ENCODE measurements around the gene KCNMA1. TPM values are rescaled to one million over a fixed set of nuclear protein-coding genes. Genes with fewer than 3 reads are reported as not detected.

The KCNMA1 gene
- total RNA-seq, 2 experiments from 2014 or later = 0.55 to 1.5 TPM

DNA sequence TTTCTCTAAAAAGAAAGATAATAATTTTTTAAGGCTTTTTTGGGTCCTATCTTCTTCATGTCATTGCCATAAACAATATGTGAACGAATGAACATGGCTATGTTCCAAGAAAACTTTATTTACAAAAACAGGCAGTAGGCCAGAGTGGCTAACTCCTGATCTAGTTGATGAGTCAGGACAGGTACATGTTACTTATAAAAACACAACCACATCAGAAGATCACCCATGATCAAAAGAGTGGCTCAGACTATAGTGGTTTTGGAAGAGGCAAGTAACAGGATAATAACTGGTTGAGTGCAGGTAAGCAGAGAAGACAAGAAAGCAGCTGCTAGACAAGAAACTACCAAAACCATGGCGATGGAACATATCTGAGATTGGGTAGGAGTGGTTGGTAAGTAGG is 468.7 kb downstream of the KCNMA1 start:
- DNase-seq (no peak), ATAC-seq (no peak)
- Mint-ChIP-seq H3K27me3 (peaks cover 26% of the 10 kb centered on the region), H3K36me3 (no peaks in the 10 kb centered on the region), H3K27ac (no peak overlapping the region), H3K4me3 (no peak overlapping the region), H3K9me3 (ENCODE audit: low read depth) (no peaks in the 10 kb centered on the region), H3K4me1 (no peaks in the 10 kb centered on the region)
- CTCF ChIA-PET = interaction anchor here (0.8 to 1.3 kb wide), 5 partner anchors 10 to 479 kb away, joined by 3 to 4 read pairs (median 3); no protein-coding TSS in a partner anchor

DNA sequence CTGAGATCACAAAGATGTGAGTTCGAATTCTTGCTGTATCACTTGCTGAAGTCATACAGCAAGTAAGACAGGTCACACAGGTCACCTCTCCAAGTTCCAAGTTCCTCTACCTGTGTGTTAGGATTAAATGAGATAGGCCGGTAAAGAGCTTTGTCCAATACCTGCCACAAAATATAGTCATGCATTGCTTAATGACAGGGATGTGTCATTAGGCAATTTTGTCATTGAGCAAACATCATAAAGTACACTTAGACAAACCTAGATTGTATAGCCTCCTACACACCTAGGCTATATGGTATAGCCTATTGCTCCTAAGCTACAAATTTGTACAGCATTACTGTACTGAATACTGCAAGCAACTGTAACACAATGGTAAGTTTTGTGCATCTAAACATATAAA is 469.4 kb downstream of the KCNMA1 start:
- Mint-ChIP-seq H3K27ac (no peak overlapping the region), H3K9me3 (ENCODE audit: low read depth) (no peaks in the 10 kb centered on the region), H3K27me3 (peaks cover 29% of the 10 kb centered on the region), H3K4me3 (no peak overlapping the region), H3K4me1 (no peaks in the 10 kb centered on the region), H3K36me3 (no peaks in the 10 kb centered on the region)
- ATAC-seq (no peak), DNase-seq (no peak)
- CTCF ChIA-PET = interaction anchor here (0.7 to 1.3 kb wide), 5 partner anchors 9 to 479 kb away, joined by 3 to 4 read pairs (median 3); no protein-coding TSS in a partner anchor

DNA sequence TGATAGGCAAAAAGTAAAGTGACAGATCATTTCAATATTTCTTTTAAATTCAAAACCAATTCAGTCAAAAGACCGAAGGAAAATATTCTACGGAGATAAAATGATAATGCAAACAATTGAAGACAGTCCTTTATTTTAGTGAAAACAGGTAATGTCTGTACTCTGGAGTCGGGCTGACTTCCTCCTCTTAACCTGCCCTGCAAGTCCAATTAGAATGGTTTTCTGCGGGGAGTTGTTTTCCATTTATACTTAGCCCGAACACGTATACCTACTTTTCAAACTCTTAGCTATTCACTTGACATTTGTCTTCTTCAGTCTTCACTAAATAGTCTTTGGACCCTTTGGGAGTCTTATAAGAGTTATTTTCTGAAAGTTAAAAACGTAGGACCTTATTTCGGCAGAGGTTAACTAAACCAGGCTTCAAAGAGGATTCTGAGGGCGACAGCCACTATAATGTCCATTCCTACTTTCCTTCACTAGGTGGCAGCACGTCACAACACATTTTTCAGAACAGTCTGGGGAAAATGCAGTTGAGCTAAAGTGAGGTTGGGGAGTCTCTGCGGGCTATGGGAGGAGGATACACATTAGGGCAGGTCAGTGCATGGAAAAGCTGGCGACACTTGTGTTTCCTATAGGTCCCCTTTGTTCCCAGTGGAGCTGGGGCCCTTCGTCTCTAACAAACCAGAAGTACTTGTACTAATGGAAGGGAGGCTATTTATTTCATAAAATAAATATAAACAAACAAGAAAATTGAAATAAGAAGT is 472.0 kb downstream of the KCNMA1 start:
- Mint-ChIP-seq H3K36me3 (no peaks in the 10 kb centered on the region), H3K27ac (no peak overlapping the region), H3K9me3 (ENCODE audit: low read depth) (no peaks in the 10 kb centered on the region), H3K4me1 (no peaks in the 10 kb centered on the region), H3K27me3 (peaks cover 29% of the 10 kb centered on the region), H3K4me3 (no peak overlapping the region)
- DNase-seq (peak; percentile 51), ATAC-seq (no peak)
- CTCF ChIA-PET = interaction anchor here (0.7 to 3.7 kb wide), 13 partner anchors 9 to 548 kb away, joined by 3 to 31 read pairs (median 5); no protein-coding TSS in a partner anchor

DNA sequence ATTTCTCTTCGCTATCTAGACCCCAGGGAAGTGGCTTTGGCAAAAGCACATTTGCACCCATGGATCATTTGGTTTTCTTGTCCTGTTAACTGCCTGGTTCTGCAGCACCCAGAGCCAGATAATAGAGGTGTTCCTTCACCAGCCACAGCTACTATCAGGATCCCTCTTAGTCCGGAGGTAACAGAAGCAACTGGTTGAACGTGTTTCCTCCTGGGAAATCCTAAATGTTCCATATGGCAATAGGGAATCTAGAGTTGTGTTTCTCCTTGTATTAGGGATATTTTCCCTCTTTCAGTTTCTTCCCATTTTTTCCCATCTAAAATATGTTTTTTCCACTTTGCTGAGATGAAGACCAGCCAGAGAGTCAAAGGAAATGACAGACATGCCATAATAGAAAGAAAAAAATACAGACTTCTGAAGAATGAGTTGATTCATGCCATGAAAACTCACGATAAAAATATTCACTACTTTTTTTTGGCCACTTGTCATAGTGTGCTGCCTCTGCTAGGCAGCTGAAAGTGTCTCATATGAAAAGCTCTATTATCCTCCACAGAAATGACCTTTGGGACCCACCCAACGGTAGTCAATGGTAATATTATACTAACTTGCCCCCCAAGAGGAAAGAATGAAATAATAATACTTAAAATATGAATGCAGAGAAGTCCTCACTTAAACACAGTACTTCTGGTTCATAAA is 472.8 kb downstream of the KCNMA1 start:
- Mint-ChIP-seq H3K27me3 (peaks cover 29% of the 10 kb centered on the region), H3K4me3 (no peak overlapping the region), H3K27ac (no peak overlapping the region), H3K36me3 (no peaks in the 10 kb centered on the region), H3K9me3 (ENCODE audit: low read depth) (no peaks in the 10 kb centered on the region), H3K4me1 (no peaks in the 10 kb centered on the region)
- CTCF ChIA-PET = interaction anchor here (0.7 to 3.7 kb wide), 9 partner anchors 9 to 549 kb away, joined by 3 to 31 read pairs (median 4); no protein-coding TSS in a partner anchor
- DNase-seq (no peak), ATAC-seq (no peak)

DNA sequence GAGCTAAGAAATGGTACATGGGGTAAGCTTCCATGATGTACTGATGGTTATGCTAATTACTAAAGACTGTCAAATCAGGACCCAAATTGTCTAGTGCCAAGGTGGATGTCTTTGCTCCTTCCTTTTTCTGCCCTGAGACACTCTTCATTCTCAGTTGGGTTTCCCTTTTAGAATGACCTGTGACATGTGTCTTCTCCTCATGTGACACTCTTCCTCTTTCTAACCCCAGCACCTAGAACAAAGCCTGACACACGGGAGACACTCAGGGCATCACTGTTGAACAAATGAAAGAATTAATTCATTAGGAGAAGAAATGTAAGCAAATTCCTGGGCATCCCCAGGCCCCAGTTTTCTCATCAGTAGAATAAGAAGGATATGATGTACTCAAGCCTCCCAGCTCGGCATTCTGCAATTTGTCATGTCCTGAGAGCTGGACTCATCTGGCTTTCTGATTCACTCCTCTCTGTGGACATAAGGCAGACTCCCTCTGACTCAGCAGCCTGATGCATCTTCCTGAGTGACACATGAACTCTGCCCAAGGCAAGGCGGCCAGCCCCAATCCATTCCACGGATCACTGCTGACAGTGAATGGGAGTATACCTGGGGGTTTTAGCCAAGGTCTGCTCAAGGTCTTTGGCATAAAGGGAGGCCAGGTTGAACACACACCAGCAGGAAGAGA is 473.8 kb downstream of the KCNMA1 start:
- Mint-ChIP-seq H3K9me3 (ENCODE audit: low read depth) (no peaks in the 10 kb centered on the region), H3K27ac (no peak overlapping the region), H3K4me1 (no peaks in the 10 kb centered on the region), H3K27me3 (peaks cover 35% of the 10 kb centered on the region), H3K4me3 (no peak overlapping the region), H3K36me3 (no peaks in the 10 kb centered on the region)
- DNase-seq = no peak
- ATAC-seq = no peak
- CTCF ChIA-PET = interaction anchor here (0.8 to 3.7 kb wide), 5 partner anchors 10 to 550 kb away, joined by 3 to 31 read pairs (median 3); no protein-coding TSS in a partner anchor

DNA sequence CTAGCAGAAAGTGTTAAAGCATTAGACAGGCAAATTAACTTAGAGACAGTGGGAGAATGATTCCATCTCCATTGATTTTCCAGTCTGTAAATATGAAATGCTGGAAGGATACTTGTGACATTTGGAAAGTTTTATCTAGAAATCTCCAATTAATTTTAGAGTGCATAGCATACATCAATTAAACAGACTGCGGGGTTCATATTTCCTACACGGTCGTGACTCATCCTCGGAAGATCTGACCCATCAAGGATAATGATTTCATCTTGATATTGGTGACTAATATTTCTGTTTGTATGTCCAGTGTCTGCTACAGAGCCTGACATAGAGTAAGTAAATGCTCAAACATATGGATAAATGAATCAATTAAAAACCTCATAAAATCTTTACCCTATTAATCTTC is 474.9 kb downstream of the KCNMA1 start:
- DNase-seq (no peak), ATAC-seq (no peak)
- H3K4me3 Mint-ChIP-seq = no peak overlapping the region
- CTCF ChIA-PET = interaction anchor here (1.4 to 3.7 kb wide), 3 partner anchors 11 to 482 kb away, joined by 3 to 31 read pairs (median 8); no protein-coding TSS in a partner anchor
- H3K27ac Mint-ChIP-seq = no peak overlapping the region
- no peaks in the 10 kb centered on the region for H3K4me1 Mint-ChIP-seq
- peaks cover 35% of the 10 kb centered on the region for H3K27me3 Mint-ChIP-seq
- H3K36me3 Mint-ChIP-seq = no peaks in the 10 kb centered on the region
- H3K9me3 Mint-ChIP-seq (ENCODE audit: low read depth) = no peaks in the 10 kb centered on the region

DNA sequence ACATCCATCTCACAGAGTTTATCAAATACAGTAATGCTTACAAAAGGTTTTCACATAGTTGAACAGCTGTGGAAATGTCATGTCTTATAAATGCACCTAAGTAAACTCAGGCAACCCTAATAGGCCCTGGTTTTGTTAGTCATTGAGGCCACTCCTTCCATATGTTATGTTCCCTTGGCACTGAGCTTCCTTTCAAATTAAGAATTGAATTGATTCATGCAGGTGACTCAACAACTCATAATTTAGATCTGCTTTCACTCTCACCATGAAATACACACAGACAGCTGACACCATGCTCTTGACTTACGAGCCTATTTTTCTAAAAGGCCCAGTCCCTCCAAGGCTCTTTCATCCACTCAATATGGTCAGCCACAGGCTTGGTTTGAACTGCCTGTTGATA is 476.9 kb downstream of the KCNMA1 start:
- CTCF ChIA-PET = interaction anchor here (1.0 kb wide), 1 partner anchor 480 kb away, joined by 3 read pairs; no protein-coding TSS in a partner anchor
- ATAC-seq = no peak

DNA sequence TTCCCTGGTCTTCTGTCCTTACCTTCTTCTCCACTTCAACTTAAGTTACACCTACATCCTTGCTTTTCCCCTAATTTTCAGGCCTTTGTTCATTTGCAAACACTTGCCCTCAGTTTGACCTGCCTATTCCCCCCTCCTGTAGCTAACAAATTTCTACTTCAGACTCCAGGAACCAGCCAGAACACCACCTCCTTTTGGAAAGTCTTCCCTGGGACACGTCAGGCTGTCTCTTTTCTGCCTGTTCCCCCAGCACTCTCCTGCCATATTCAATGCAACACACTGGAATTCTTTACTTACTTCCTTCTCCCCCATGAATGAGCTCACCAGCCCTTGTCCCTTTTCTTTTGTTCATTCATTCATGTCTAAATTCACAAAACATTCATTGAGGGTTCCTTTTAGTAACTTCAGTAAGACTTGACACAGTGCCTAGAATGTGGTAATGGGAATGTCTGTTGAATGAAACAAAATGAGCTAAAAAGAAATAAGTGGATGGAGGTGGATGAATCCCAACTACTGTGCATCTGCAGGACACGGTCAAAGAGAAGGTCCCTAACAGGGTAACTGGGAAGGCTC is 478.0 kb downstream of the KCNMA1 start:
- no peaks in the 10 kb centered on the region for H3K4me1 Mint-ChIP-seq
- no peaks in the 10 kb centered on the region for H3K9me3 Mint-ChIP-seq (ENCODE audit: low read depth)
- DNase-seq (no peak), ATAC-seq (no peak)
- no peak overlapping the region for H3K4me3 Mint-ChIP-seq
- CTCF ChIA-PET = interaction anchor here (0.9 to 1.0 kb wide), 2 partner anchors 482 to 551 kb away, joined by 3 read pairs; no protein-coding TSS in a partner anchor
- peaks cover 21% of the 10 kb centered on the region for H3K27me3 Mint-ChIP-seq
- no peak overlapping the region for H3K27ac Mint-ChIP-seq
- H3K36me3 Mint-ChIP-seq = no peaks in the 10 kb centered on the region

More for the DNA sequence above, 476.9 kb downstream of the KCNMA1 start:
- Mint-ChIP-seq H3K27me3 (peaks cover 28% of the 10 kb centered on the region), H3K4me1 (no peaks in the 10 kb centered on the region), H3K4me3 (no peak overlapping the region), H3K36me3 (no peaks in the 10 kb centered on the region), H3K9me3 (ENCODE audit: low read depth) (no peaks in the 10 kb centered on the region), H3K27ac (no peak overlapping the region)
- DNase-seq = no peak

DNA sequence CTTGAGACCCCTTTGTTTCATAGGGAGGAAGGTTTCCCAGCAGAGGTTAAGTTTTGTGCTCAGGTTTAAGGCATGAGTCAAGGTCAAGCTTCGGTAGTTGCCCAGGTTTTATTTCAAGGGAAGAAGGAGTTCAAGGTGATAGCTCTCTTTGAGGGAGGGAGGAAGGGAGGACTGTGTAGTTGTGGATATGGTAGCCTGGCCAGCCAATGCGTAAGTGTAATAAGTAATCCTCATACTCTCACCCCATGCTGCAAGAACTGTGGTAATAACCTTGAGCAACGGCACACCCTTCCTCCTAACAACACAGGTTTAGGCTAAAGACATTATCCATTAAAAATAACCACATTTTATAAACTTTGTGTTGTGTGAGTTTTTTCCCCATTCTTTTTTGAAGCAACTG is 478.9 kb downstream of the KCNMA1 start:
- no peak for DNase-seq
- no peaks in the 10 kb centered on the region for H3K9me3 Mint-ChIP-seq (ENCODE audit: low read depth)
- H3K36me3 Mint-ChIP-seq = no peaks in the 10 kb centered on the region
- no peaks in the 10 kb centered on the region for H3K4me1 Mint-ChIP-seq
- ATAC-seq = no peak
- no peak overlapping the region for H3K4me3 Mint-ChIP-seq
- H3K27ac Mint-ChIP-seq = no peak overlapping the region
- CTCF ChIA-PET = interaction anchor here (0.9 to 1.6 kb wide), 3 partner anchors 9 to 15 kb away, joined by 3 read pairs; no protein-coding TSS in a partner anchor
- H3K27me3 Mint-ChIP-seq = peaks cover 13% of the 10 kb centered on the region

DNA sequence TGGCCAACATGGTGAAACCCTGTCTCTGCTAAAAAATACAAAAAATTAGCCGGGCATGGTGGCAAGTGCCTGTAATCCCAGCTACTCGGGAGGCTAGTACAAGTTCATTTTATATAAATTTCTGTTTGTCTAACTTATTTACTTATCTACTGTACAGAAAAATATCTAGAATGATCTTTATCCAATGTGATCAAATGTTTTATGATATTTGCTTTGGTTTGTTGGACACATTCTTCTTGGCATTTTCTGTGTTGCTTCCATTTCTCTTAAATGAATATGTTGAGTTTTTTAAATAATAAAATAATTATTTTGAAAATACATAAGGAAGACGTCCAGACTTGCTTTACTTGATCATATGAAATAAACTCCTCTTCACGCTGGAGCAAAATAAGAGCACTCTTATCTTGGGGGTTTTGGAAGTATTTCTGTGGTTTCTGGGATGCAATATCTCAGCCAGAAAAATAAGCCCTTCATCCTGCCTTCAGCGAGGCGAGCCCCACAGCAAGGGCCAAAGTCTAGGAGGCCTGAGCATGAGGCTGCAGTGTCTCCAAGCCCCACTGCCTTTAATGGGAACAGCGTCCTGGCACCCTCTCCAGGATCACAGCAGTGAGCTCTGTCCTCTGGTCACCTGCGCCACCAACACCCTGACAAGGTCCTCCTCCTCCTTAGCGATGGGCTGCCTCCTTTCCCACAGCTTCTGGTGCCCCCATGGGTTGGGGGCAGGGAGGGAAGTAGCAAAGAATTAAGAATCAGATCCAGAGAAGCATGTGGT is 480.2 kb downstream of the KCNMA1 start:
- no peak overlapping the region for H3K4me3 Mint-ChIP-seq
- H3K4me1 Mint-ChIP-seq = no peaks in the 10 kb centered on the region
- peaks cover 11% of the 10 kb centered on the region for H3K27me3 Mint-ChIP-seq
- H3K9me3 Mint-ChIP-seq (ENCODE audit: low read depth) = no peaks in the 10 kb centered on the region
- ATAC-seq (no peak), DNase-seq (no peak)
- no peaks in the 10 kb centered on the region for H3K36me3 Mint-ChIP-seq
- no peak overlapping the region for H3K27ac Mint-ChIP-seq
- CTCF ChIA-PET = interaction anchor here (0.9 to 1.6 kb wide), 2 partner anchors 10 to 17 kb away, joined by 3 read pairs; no protein-coding TSS in a partner anchor

DNA sequence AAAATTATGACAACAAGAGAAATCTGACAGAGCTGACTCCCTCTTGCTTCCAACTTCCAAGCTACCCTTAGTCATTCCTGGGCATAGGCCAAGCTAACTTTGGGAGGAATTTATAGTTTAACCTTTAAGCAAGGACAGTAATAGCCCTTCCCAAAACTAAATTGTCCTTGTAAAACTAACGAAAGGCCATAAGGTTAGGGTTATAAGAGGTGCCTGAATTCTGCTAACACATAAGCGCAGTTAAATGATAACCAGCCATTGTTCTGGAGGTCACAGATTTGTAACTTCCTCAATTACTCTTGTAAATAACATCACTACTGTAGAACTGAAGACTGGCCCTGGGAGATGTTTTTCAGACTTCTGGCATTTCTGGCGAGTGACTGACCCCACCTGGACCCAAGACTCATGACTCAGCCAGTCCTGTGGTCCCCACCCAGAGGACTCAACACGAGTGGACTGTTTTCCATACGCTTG is 481.2 kb downstream of the KCNMA1 start:
- peaks cover 16% of the 10 kb centered on the region for H3K27me3 Mint-ChIP-seq
- no peaks in the 10 kb centered on the region for H3K36me3 Mint-ChIP-seq
- no peak overlapping the region for H3K27ac Mint-ChIP-seq
- no peaks in the 10 kb centered on the region for H3K4me1 Mint-ChIP-seq
- CTCF ChIA-PET = interaction anchor here (0.9 kb wide), 1 partner anchor 12 kb away, joined by 3 read pairs; no protein-coding TSS in a partner anchor
- no peak overlapping the region for H3K4me3 Mint-ChIP-seq
- H3K9me3 Mint-ChIP-seq (ENCODE audit: low read depth) = no peaks in the 10 kb centered on the region
- ATAC-seq = no peak
- no peak for DNase-seq

DNA sequence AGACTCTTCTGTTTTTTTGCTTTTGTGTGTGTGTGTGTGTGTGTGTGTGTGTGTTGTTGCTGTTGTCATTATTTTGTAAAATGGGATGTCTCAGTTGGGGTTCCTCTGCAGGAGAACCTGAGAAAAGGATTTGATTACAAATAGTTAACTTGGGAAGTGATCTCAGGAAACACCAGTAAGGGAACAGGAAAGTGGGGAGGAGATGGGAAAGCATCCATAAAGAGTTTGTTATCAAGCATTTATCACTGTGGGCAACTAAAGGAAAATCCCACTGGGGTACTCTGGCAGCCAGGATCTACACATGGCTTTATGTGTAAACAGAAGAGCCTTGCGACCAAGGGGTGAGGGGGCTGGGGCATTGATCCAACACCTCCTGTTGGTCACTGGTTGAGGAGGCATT is 485.4 kb downstream of the KCNMA1 start:
- Mint-ChIP-seq H3K4me3 (no peak overlapping the region), H3K9me3 (ENCODE audit: low read depth) (no peaks in the 10 kb centered on the region), H3K36me3 (no peaks in the 10 kb centered on the region), H3K27me3 (peaks cover 18% of the 10 kb centered on the region), H3K4me1 (no peaks in the 10 kb centered on the region), H3K27ac (no peak overlapping the region)
- no peak for DNase-seq
- CTCF ChIA-PET = no interaction called here
- no peak for ATAC-seq
